IgD-negative memory B cell (primary cell): Measurements from ENCODE around the gene PRRC2C. TPM values are rescaled to one million over a fixed set of nuclear protein-coding genes. Genes with fewer than 3 reads are reported as not detected.

ENCODE experiments used
- H3K27ac Mint-ChIP-seq, 3 donors: one replicate each; pipeline ENCODE4 v1.8.0; 2020 to 2022; ENCODE audit warnings: mild to moderate bottlenecking in 3 of 3, mixed read lengths in 3 of 3, moderate library complexity in 1 of 3
- H3K27me3 Mint-ChIP-seq: one replicate; pipeline ENCODE4 v1.8.0; 2021; ENCODE audit warnings: mixed read lengths
- H3K36me3 Mint-ChIP-seq: one replicate; pipeline ENCODE4 v1.8.0; 2020; ENCODE audit warnings: mild to moderate bottlenecking, mixed read lengths
- H3K4me1 Mint-ChIP-seq, 3 donors: one replicate each; pipeline ENCODE4 v1.8.0; 2020 to 2022; ENCODE audit warnings: mixed read lengths in 3 of 3, mild to moderate bottlenecking in 1 of 3
- H3K4me3 Mint-ChIP-seq, 4 donors: one replicate each; pipeline ENCODE4 v1.8.0; 2020 to 2022; ENCODE audit warnings: mild to moderate bottlenecking in 4 of 4, mixed read lengths in 4 of 4, moderate library complexity in 3 of 4
- H3K9me3 Mint-ChIP-seq, 3 donors: one replicate each; pipeline ENCODE4 v1.8.0; 2020 to 2021; ENCODE audit warnings: mixed read lengths in 3 of 3, mild to moderate bottlenecking in 1 of 3
- polyA plus RNA-seq: library from polyadenylated mRNA; unstranded; fragments of 300-500 nt; fragmentation: Illumina TruSeq; gene quantifications from one replicate; pipeline ENCODE4 v1.2.3, GENCODE V29; 2021

Gene PRRC2C
- polyA plus RNA-seq, 1 donor from 2014 or later = 67.2 TPM

- Mint-ChIP-seq H3K27me3 (peaks cover 5% of the 10 kb centered on the region), H3K36me3 (no peaks in the 10 kb centered on the region), H3K27ac (no peak within 1 kb of the TSS), H3K9me3 (no peaks in the 10 kb centered on the region), H3K4me3 (no peak within 1 kb of the TSS), H3K4me1 (peaks cover 0 to 2% (median 0%) of the 10 kb centered on the region in 3 donors)
Observed at GRCh38 chr1:171622152-171622462, 136.8 kb downstream of the PRRC2C start, which contains the start of gene MYOCOS. TSS of gene MYOCOS (plus strand) at chr1:171622243. CDS start at chr1:171623884, 1,641 bp downstream.

- H3K4me1 Mint-ChIP-seq = peaks cover 0 to 2% (median 0%) of the 10 kb centered on the region in 3 donors
- no peaks in the 10 kb centered on the region for H3K36me3 Mint-ChIP-seq
- H3K4me3 Mint-ChIP-seq = no peak overlapping the region
- H3K27ac Mint-ChIP-seq = no peak overlapping the region
- H3K9me3 Mint-ChIP-seq = no peaks in the 10 kb centered on the region
- peaks cover 5% of the 10 kb centered on the region for H3K27me3 Mint-ChIP-seq
Observed at GRCh38 chr1:171623651-171624331, 138.5 kb downstream of the PRRC2C start.

DNA sequence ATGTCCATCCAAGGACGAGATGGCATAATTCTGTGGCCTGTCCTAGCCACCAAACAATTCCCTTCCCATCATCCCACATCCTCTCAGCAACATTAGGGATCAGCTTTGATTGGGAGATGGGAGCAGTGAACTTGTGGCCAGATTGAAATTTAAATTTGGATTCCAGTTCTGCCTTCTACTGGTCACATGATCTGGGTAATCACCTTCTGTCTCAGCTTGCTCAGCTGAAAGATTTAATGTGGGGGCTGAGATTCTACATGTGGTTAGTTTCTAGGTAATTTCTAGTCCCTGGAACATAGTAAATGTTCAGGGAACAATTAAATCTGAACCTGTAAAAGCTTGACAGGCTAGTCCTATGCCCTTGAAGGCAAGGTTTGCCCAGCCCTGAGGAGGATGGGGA lies 139.9 kb downstream of the PRRC2C start:
- Mint-ChIP-seq H3K9me3 (no peaks in the 10 kb centered on the region), H3K27me3 (peaks cover 12% of the 10 kb centered on the region), H3K4me3 (no peak overlapping the region), H3K4me1 (peaks cover 0 to 2% (median 0%) of the 10 kb centered on the region in 3 donors), H3K36me3 (no peaks in the 10 kb centered on the region), H3K27ac (no peak overlapping the region)

GRCh38 chr1:171627020-171627419 lies 141.7 kb downstream of the PRRC2C start:
- Mint-ChIP-seq H3K27me3 (peaks cover 14% of the 10 kb centered on the region), H3K27ac (peak overlapping the region in 1 of 3 donors; percentile 64), H3K4me1 (peaks cover 0 to 2% (median 0%) of the 10 kb centered on the region in 3 donors), H3K9me3 (peaks cover 0 to 4% (median 1%) of the 10 kb centered on the region in 3 donors), H3K4me3 (no peak overlapping the region), H3K36me3 (no peaks in the 10 kb centered on the region)

- H3K4me3 Mint-ChIP-seq = no peak overlapping the region
- peaks cover 11% of the 10 kb centered on the region for H3K27me3 Mint-ChIP-seq
- H3K9me3 Mint-ChIP-seq = peaks cover 0 to 6% (median 5%) of the 10 kb centered on the region in 3 donors
- no peaks in the 10 kb centered on the region for H3K36me3 Mint-ChIP-seq
- no peak overlapping the region for H3K27ac Mint-ChIP-seq
- H3K4me1 Mint-ChIP-seq = peaks cover 0 to 2% (median 0%) of the 10 kb centered on the region in 3 donors
Observed at GRCh38 chr1:171628225-171628624, 142.9 kb downstream of the PRRC2C start.

DNA sequence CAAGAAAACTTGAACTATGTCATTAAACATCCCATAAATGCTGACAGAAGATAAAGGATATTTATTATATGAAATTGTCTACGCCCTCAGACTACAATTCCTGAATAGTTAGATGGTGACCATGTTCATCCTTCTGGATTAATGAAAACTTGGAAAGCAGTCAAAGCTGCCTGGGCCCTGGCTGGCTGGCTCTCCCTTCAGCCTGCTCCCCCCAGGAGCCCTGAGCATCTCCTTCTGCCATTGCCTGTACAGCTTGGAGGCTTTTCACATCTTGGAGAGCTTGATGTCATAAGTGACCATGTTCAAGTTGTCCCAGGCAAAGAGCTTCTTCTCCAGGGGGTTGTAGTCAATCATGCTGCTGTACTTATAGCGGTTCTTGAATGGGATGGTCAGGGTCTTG lies 150.3 kb downstream of the PRRC2C start:
- H3K9me3 Mint-ChIP-seq = peaks cover 0 to 6% (median 5%) of the 10 kb centered on the region in 3 donors
- no peak overlapping the region for H3K4me3 Mint-ChIP-seq
- peaks cover 2% of the 10 kb centered on the region for H3K27me3 Mint-ChIP-seq
- H3K27ac Mint-ChIP-seq = no peak overlapping the region
- H3K36me3 Mint-ChIP-seq = no peaks in the 10 kb centered on the region
- H3K4me1 Mint-ChIP-seq = no peaks in the 10 kb centered on the region

GRCh38 chr1:171636141-171636540 lies 150.8 kb downstream of the PRRC2C start:
- no peak overlapping the region for H3K27ac Mint-ChIP-seq
- H3K4me3 Mint-ChIP-seq = no peak overlapping the region
- peaks cover 0 to 6% (median 5%) of the 10 kb centered on the region in 3 donors for H3K9me3 Mint-ChIP-seq
- no peaks in the 10 kb centered on the region for H3K36me3 Mint-ChIP-seq
- H3K4me1 Mint-ChIP-seq = no peaks in the 10 kb centered on the region
- H3K27me3 Mint-ChIP-seq = peaks cover 2% of the 10 kb centered on the region

- Mint-ChIP-seq H3K27ac (no peak overlapping the region), H3K27me3 (peaks cover 2% of the 10 kb centered on the region), H3K36me3 (no peaks in the 10 kb centered on the region), H3K4me1 (no peaks in the 10 kb centered on the region), H3K9me3 (no peaks in the 10 kb centered on the region), H3K4me3 (no peak overlapping the region)
Observed at GRCh38 chr1:171637928-171638576, 152.7 kb downstream of the PRRC2C start.

DNA sequence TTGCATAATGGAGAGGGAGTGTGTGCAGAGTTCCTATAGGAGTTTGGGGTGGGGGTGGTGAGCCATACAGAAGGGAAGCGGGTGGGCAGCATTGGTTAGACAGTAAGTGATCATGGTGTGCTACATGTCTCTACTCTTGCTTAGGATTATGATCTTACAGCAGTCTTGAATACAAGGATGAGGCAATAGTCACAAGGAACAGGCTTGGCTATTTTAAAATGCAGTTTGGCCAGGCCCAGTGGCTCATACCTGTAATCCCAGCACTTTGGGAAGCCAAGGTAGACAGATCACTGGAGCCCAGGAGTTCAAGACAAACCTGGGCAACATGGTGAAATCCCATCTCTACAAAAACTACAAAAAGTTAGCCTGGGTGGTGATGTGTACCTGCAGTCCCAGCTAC lies 154.9 kb downstream of the PRRC2C start:
- Mint-ChIP-seq H3K9me3 (no peaks in the 10 kb centered on the region), H3K27me3 (peaks cover 2% of the 10 kb centered on the region), H3K4me1 (peaks cover 0 to 3% (median 3%) of the 10 kb centered on the region in 3 donors), H3K27ac (peak overlapping the region in 1 of 3 donors; percentile 25), H3K36me3 (no peaks in the 10 kb centered on the region), H3K4me3 (no peak overlapping the region)

- Mint-ChIP-seq H3K27ac (no peak overlapping the region), H3K36me3 (no peaks in the 10 kb centered on the region)
Observed at GRCh38 chr1:171641076-171641864, 155.9 kb downstream of the PRRC2C start.

DNA sequence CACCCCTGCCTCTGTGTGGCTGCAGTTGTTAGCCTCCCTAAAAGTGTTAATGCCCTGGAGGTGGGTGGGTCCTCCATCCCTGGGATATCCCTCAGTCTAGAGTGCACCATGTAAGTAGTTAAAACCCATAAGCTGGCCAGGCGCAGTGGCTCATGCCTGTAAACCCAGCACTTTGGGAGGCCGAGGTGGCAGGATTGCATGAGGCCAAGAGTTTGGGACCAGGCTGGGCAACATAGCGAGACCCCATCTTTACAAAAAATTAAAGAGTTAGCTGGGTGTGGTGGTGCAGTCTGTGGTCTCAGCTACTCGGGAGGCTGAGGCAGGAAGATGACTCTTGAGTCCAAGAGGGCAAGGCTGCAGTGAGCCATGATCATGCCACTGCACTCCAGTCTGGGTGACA lies 156.9 kb downstream of the PRRC2C start:
- H3K36me3 Mint-ChIP-seq = no peaks in the 10 kb centered on the region
- no peak overlapping the region for H3K27ac Mint-ChIP-seq
- no peak overlapping the region for H3K4me3 Mint-ChIP-seq
- H3K27me3 Mint-ChIP-seq = peaks cover 2% of the 10 kb centered on the region
- H3K9me3 Mint-ChIP-seq = peaks cover 0 to 2% (median 0%) of the 10 kb centered on the region in 3 donors
- H3K4me1 Mint-ChIP-seq = peaks cover 0 to 3% (median 3%) of the 10 kb centered on the region in 3 donors

More at GRCh38 chr1:171641076-171641864, 155.9 kb downstream of the PRRC2C start:
- peaks cover 0 to 2% (median 0%) of the 10 kb centered on the region in 3 donors for H3K9me3 Mint-ChIP-seq
- peaks cover 2% of the 10 kb centered on the region for H3K27me3 Mint-ChIP-seq
- H3K4me3 Mint-ChIP-seq = no peak overlapping the region
- H3K4me1 Mint-ChIP-seq = peaks cover 0 to 3% (median 3%) of the 10 kb centered on the region in 3 donors

Other genes with a start within 250 kb of the PRRC2C start
- not detected for gene FMO1, start 237.0 kb upstream of the PRRC2C start, polyA plus RNA-seq
- 1.5 TPM for gene FMO4, start 171.3 kb upstream of the PRRC2C start, polyA plus RNA-seq
- 0.14 TPM for gene MYOCOS, start 136.7 kb downstream of the PRRC2C start, polyA plus RNA-seq
- gene MYOC, start 167.2 kb downstream of the PRRC2C start, polyA plus RNA-seq = not detected